Right lobe of liver (tissue), 6 donors: ENCODE measurements around the gene CHMP4A. TPM values are rescaled to one million over a fixed set of nuclear protein-coding genes. Genes with fewer than 3 reads are reported as not detected.

ENCODE experiments used
- ATAC-seq, 4 donors: fragments of 200-7000 bp; cut with Tn5 transposase; one replicate each; pipeline ENCODE4 v1.9.1; 2020; ENCODE audit warnings: mild to moderate bottlenecking in 4 of 4, moderate library complexity in 4 of 4
- DNase-seq, 3 donors: peaks; one replicate each; pipeline ENCODE4 v3.0.0-alpha.2; 2020
- H3K27ac ChIP-seq, 3 donors: fragments of 200-600 bp; one replicate each; pipeline ENCODE4 v1.8.0; 2022
- H3K27me3 ChIP-seq, 2 donors: fragments of 200-600 bp; one replicate each; pipeline ENCODE4 v1.8.0; 2022
- H3K36me3 ChIP-seq, 4 donors: fragments of 200-600 bp; sonication (generic) in 1 of 4; one replicate each; pipeline versions ENCODE4 v1.5.1 to v1.8.0; 2017 to 2022; ENCODE audit warnings: control low read depth in 1 of 4
- H3K4me1 ChIP-seq, 4 donors: fragments of 200-600 bp; sonication (generic) in 1 of 4; one replicate each; pipeline versions ENCODE4 v1.5.1 to v1.8.0; 2017 to 2022; ENCODE audit warnings: control low read depth in 1 of 4
- H3K4me3 ChIP-seq, 3 donors: fragments of 200-600 bp; one replicate each; pipeline ENCODE4 v1.8.0; 2022
- H3K9me3 ChIP-seq, 4 donors: fragments of 200-600 bp; sonication (generic) in 1 of 4; one replicate each; pipeline versions ENCODE4 v1.5.1 to v1.8.0; 2017 to 2022; ENCODE audit warnings: control low read depth in 1 of 4
- POLR2A ChIP-seq: fragments of 450-650 bp; IDR thresholded peaks from one replicate; pipeline ENCODE4 v1.6.1; 2017; ENCODE audit warnings: antibody characterized with exemption, mild to moderate bottlenecking
- WGBS: methylation state at CpG from one replicate; pipeline ENCODE4 v1.1.6; 2018; ENCODE audit warnings: low coverage, low lambda C conversion rate; ENCODE audit not compliant: insufficient coverage; ENCODE audit errors: missing lambda C conversion rate; 5-methylcytosine and 5-hydroxymethylcytosine counted together
- intact Hi-C, 2 donors: fragments of 100-400 bp; cut with DNase I; formaldehyde crosslinking; loops; one replicate each; pipeline versions ENCODE4 v1.11.2 to v1.14.1; 2022
- total RNA-seq, 6 experiments: library from RNA; depleted of rRNA in 2 of 6; stranded (reverse); fragments of >200 nt in 2 of 6; fragmentation: NEBNext Ultra II Directional in 3 of 6; extraction: Animal tissue kit (Norgen Biotek cat#: 25700) in 3 of 6; gene quantifications; one replicate each; pipeline versions ENCODE4 v1.1.0 to v1.2.4, GENCODE V29; 2016 to 2023
- TF ChIP-seq, protein P1 (sequence below), 4 donors: fragments of 200-600 bp in 3 of 4; fragments of 450-650 bp in 1 of 4; IDR thresholded peaks; one replicate each; pipeline versions ENCODE4 v1.5.1 to v1.8.0; 2016 to 2022; ENCODE audit warnings: antibody characterized with exemption in 4 of 4, mild to moderate bottlenecking in 2 of 4
- donor health status: DM: no; HTN: yes; CAD: no.
- donor health status: DM: no; HTN: no; CAD: no.
- donor health status: DM: no; HTN: no; CAD: no.
- donor health status: DM: no; HTN: yes; CAD: no.
- donor health status: DM: no; HTN: yes; CAD: no.

Gene CHMP4A
- total RNA-seq, 6 experiments from 2014 or later, result 11.9 to 28.9 (median 17.1) TPM

DNA sequence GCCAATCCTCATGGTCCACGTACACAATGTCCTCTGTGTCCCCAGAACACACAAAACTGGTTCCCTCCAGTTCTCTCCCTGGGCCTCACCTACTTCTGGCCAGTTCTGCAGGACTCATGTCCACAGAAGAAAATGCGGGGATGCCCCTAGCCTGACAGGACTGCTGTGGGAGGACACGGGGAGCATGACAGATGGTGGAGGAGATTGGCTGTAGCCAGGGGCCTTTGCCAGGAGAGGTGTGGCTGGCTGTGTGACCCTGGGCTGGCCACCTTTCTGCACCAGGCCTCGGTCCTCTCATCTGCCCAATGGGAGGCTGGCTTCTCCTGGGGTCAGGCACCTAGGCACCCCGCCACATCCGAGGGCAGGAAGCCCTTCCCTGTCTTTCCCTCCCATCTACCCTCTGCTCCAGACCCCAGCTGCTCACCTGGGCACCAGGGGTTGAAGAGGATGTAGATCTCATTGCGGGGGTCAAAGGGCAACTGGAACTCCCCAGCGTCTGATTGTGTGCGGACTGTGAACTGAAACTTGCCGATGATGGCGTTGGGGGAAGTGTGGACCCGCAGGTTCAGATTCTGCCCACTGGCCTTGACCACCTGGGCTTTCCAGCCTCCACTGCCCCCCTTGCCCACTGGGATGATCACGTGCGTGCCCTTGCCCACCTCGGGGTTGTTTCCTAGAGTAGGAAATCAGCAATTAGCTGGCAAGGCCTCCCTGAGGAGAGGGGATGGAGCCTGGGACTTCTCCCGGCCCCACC is 46.9 kb upstream of the CHMP4A start:
- H3K27ac ChIP-seq, result no peak overlapping the region
- no peaks in the 10 kb centered on the region for H3K27me3 ChIP-seq
- H3K4me3 ChIP-seq, result no peak overlapping the region
- intact Hi-C loops, result no loop called here
- no peaks in the 10 kb centered on the region for H3K36me3 ChIP-seq
- DNase-seq (no peak), ATAC-seq (peak in 1 of 4 donors; percentile 4)
- no peaks in the 10 kb centered on the region for H3K9me3 ChIP-seq
- TF ChIP-seq, protein P1, sequence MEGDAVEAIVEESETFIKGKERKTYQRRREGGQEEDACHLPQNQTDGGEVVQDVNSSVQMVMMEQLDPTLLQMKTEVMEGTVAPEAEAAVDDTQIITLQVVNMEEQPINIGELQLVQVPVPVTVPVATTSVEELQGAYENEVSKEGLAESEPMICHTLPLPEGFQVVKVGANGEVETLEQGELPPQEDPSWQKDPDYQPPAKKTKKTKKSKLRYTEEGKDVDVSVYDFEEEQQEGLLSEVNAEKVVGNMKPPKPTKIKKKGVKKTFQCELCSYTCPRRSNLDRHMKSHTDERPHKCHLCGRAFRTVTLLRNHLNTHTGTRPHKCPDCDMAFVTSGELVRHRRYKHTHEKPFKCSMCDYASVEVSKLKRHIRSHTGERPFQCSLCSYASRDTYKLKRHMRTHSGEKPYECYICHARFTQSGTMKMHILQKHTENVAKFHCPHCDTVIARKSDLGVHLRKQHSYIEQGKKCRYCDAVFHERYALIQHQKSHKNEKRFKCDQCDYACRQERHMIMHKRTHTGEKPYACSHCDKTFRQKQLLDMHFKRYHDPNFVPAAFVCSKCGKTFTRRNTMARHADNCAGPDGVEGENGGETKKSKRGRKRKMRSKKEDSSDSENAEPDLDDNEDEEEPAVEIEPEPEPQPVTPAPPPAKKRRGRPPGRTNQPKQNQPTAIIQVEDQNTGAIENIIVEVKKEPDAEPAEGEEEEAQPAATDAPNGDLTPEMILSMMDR (IDR thresholded peaks at IDR 0.05), result no peak
- TF ChIP-seq POLR2A, result no peak
- WGBS, result 86% methylated on average over 5 of the region's 16 CpGs
- no peaks in the 10 kb centered on the region for H3K4me1 ChIP-seq

DNA sequence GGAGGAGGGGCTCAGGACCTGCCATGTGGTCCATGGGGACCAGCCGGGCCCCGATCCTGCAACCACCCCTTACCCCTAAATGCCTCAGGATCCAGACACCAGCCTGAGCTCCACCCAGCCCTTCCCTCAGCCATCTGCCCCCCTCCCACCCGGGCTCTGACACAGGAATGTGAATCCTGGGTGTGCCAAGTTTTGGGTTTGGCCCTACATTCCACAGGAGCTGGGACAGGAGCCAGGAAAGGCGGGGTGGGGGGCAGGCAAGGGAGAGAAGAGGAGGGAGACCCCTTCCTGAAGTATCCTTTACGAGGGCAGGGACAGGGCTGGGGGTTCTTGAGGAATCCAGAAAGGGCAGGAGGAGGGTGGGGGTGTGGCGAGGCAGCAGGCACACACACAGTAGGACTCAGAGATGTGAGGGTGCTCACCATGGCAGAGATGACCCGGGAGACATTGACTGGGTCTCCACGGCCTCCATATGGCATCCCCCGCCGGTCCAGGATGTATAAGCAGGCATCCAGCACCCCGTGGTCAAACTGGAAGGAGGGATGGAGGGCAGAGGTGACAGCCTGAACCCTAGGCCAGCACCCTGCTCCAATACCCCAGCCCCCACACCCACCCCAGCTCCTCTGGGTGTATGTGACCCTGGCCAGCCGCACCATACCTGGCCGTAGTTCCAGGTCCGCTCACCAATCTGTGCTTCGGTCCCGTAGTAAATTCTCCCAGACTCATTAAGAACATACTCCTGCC is 46.2 kb upstream of the CHMP4A start:
- Histone ChIP-seq H3K27ac (no peak overlapping the region), H3K4me3 (no peak overlapping the region), H3K4me1 (no peaks in the 10 kb centered on the region), H3K36me3 (no peaks in the 10 kb centered on the region), H3K9me3 (no peaks in the 10 kb centered on the region), H3K27me3 (no peaks in the 10 kb centered on the region)
- intact Hi-C loops, result no loop called here
- peak in 1 of 4 donors; percentile 3 for ATAC-seq
- DNase-seq, result no peak
- TF ChIP-seq POLR2A, result no peak
- TF ChIP-seq, protein P1 (IDR thresholded peaks at IDR 0.05), result no peak
- WGBS, result 97% methylated on average over 5 of the region's 16 CpGs

DNA sequence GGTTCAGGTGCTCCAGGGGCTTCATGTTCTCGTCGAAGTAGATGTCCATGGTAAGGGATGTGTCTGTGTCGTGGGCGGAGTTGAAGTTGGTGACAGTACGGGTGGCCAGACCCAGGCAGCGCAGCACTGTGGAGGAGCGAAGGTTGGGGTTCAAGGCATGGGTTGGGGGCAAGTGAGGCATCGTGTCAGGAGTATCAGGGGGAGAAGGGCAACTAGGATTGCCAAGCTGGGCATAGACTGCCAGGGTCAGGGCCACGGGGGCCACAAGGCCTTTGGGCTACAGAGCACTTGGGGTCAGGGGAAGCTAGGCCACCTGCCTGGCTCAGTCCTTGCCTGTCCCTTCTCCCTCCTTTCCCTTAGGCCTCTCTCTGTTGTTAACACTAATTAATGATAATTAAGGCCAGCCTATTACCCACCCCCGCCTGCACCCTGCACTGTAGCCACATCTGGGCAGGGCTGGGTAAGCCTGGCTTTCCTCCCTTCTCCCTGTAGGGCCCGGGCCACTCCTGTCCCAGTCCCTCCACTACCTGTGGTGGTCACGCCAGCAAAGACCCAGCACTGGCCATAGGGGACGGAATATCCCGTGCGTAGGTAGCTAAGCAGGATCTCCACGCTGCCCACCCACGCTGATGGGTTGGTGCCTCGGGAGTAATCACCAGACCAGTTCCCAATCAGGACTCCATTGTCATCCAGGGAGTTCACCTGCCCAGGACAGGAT is 45.4 kb upstream of the CHMP4A start:
- no peak for ATAC-seq

DNA sequence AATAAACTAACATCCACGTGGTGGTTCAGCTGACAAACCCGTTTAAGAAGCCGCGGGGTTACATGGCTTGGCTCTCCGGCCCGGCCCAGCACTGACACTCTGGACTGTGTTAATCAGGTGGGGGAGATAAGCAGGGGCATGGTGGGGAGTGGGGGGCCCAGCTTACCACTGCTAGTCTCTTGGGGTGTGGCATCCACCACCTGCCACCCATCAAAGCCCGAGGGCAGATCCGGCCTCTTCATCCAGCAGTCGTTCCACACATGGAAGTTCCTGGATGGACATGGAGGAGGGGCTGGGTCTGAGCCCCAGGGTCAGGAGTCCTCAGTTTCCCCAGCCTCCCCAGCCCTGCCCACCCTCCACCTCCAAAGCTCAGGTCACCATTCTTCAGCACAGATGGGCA is 44.8 kb upstream of the CHMP4A start:
- no peak for DNase-seq
- 61% methylated on average over 2 of the region's 9 CpGs for WGBS

More for the DNA sequence above, 45.4 kb upstream of the CHMP4A start:
- H3K27me3 ChIP-seq, result no peaks in the 10 kb centered on the region
- H3K36me3 ChIP-seq, result no peaks in the 10 kb centered on the region
- 93% methylated on average over 13 of the region's 18 CpGs for WGBS
- no peaks in the 10 kb centered on the region for H3K4me1 ChIP-seq
- intact Hi-C loops, result no loop called here
- TF ChIP-seq, protein P1 (IDR thresholded peaks at IDR 0.05), result no peak
- no peak for TF ChIP-seq POLR2A
- H3K27ac ChIP-seq, result no peak overlapping the region
- no peak overlapping the region for H3K4me3 ChIP-seq
- no peak for DNase-seq
- H3K9me3 ChIP-seq, result no peaks in the 10 kb centered on the region

More for the DNA sequence above, 44.8 kb upstream of the CHMP4A start:
- no peak for ATAC-seq
- no peak overlapping the region for H3K27ac ChIP-seq
- no peak overlapping the region for H3K4me3 ChIP-seq
- intact Hi-C loops, result no loop called here
- no peaks in the 10 kb centered on the region for H3K9me3 ChIP-seq
- TF ChIP-seq, protein P1 (IDR thresholded peaks at IDR 0.05), result no peak
- TF ChIP-seq POLR2A, result no peak
- no peaks in the 10 kb centered on the region for H3K36me3 ChIP-seq
- no peaks in the 10 kb centered on the region for H3K4me1 ChIP-seq
- H3K27me3 ChIP-seq, result no peaks in the 10 kb centered on the region
